Measurements from ENCODE around the gene ACOXL. TPM values are rescaled to one million over a fixed set of nuclear protein-coding genes. Genes with fewer than 3 reads are reported as not detected.

Gene ACOXL
- total and polyA plus RNA-seq, 10 of the 15 experiments (the other 5 are each of a cell fraction or from before 2014, with no cell fraction given): 0.05 to 1.3 (median 0.71) TPM

GRCh38 chr2:110784047-110784631 lies 51.8 kb downstream of the ACOXL start (continued):
- no peak for TF ChIP-seq CUX1 (IDR thresholded peaks at IDR 0.05; ENCODE audit: insufficient replicate concordance, low read depth, low read length)
- TF ChIP-seq HDGF (IDR thresholded peaks at IDR 0.05): no peak
- no peak for TF ChIP-seq NR2C2 (IDR thresholded peaks at IDR 0.05; ENCODE audit: borderline replicate concordance, control insufficient read depth, insufficient read length, low read depth)

DNA sequence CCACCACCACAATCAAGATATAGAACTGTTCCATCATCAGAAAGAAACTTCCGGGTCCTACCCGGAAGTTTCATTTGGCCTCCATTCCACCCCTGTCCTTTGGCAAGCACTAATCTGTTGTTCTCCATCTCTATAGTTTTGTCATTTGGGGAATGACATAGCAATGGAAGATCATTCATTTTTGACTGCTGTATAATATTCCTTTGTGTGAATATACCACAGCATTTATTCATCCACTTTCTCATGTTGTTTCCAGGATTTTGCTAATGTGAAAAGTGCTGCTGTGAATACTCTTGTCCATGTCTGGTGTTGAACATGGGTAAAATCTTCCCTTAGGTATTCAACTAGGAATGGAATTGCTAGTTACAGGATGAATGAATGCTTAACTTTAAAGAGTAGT lies 53.1 kb downstream of the ACOXL start:
- intact Hi-C loops (cut with micrococcal nuclease; ENCODE audit: unreplicated experiment): no loop called here
- ChIA-PET POLR2A (no interaction called here), RAD21 (ENCODE audit: unreplicated experiment) (no interaction called here), SMC1A (ENCODE audit: uncharacterized antibody, unreplicated experiment) (no interaction called here), CTCF (no interaction called here)
- no peak for DNase-seq (ENCODE audit: low read depth, low spot score)
- H3K79me2 ChIP-seq (ENCODE audit: control insufficient read depth, insufficient read depth, low read length): no peaks in the 10 kb centered on the region
- no peak overlapping the region for H2AFZ ChIP-seq (ENCODE audit: control insufficient read depth, low read depth, low read length)
- no peak for FAIRE-seq
- H3K9me3 ChIP-seq (replicated peaks; ENCODE audit: control insufficient read depth, insufficient read depth, low read length): no peaks in the 10 kb centered on the region; the same call in none of the 3 replicates
- no peaks in the 10 kb centered on the region; a peak in 1 of 4 replicates for H3K27me3 ChIP-seq (replicated peaks in 1 of 2; ENCODE audit: control insufficient read depth in 2 of 2, insufficient read depth in 2 of 2, low read length in 1 of 2)
- in situ Hi-C loops (cut with MboI): no loop called here
- no peak overlapping the region for H3K4me3 ChIP-seq
- no peaks in the 10 kb centered on the region for H3K36me3 ChIP-seq (ENCODE audit: control insufficient read depth in 2 of 2, insufficient read depth in 2 of 2, low read length in 1 of 2)
- H3K9ac ChIP-seq (ENCODE audit: control insufficient read depth, insufficient read depth, low read length): no peak overlapping the region
- H4K20me1 ChIP-seq (ENCODE audit: control insufficient read depth, insufficient read depth): no peaks in the 10 kb centered on the region
- no peaks in the 10 kb centered on the region for H3K4me1 ChIP-seq (ENCODE audit: control insufficient read depth, insufficient read depth, low read length)
- BruUV-seq (replicated peaks): no TSS peak
- H3K4me2 ChIP-seq (ENCODE audit: control insufficient read depth, insufficient read depth): no peak overlapping the region
- ATAC-seq: no peak
- WGBS (ENCODE audit: insufficient coverage, insufficient replicate concordance, low lambda C conversion rate, missing lambda C conversion rate): 100% methylated on average over 2 of the region's 2 CpGs
- H3K27ac ChIP-seq (ENCODE audit: control insufficient read depth, insufficient read depth): no peak overlapping the region
- TF ChIP-seq BCLAF1 (IDR thresholded peaks at IDR 0.05) (no peak), EED (IDR thresholded peaks at IDR 0.05; ENCODE audit: low read depth) (no peak), MEF2B (IDR thresholded peaks at IDR 0.05; ENCODE audit: partially characterized antibody, poor library complexity, severe bottlenecking) (no peak), SMARCA5 (IDR thresholded peaks at IDR 0.05) (no peak), TCF3 (IDR thresholded peaks at IDR 0.05; ENCODE audit: borderline replicate concordance, insufficient read depth, low read depth, low read length) (no peak), NKRF (conservative IDR thresholded peaks at IDR 0.05) (no peak), HCFC1 (IDR thresholded peaks at IDR 0.05; ENCODE audit: low read length) (no peak), WRNIP1 (IDR thresholded peaks at IDR 0.05; ENCODE audit: borderline replicate concordance, low read depth, low read length) (no peak)
- TF ChIP-seq, protein P1, sequence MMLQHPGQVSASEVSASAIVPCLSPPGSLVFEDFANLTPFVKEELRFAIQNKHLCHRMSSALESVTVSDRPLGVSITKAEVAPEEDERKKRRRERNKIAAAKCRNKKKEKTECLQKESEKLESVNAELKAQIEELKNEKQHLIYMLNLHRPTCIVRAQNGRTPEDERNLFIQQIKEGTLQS (IDR thresholded peaks at IDR 0.05; ENCODE audit: borderline replicate concordance, extremely low read depth, low read depth, low read length): no peak

All from GM12878 (cell line).